GM12878 (cell line): ENCODE results near the gene EBPL. TPM values are rescaled to one million over a fixed set of nuclear protein-coding genes. Genes with fewer than 3 reads are reported as not detected.

Experiments
- ATAC-seq: fragments of 200-7000 bp; cut with Tn5 transposase; 3 replicates; pipeline ENCODE4 v1.9.1; 2020; ENCODE audit warnings: mild to moderate bottlenecking, moderate library complexity
- BruUV-seq: library from RNA; stranded (reverse); fragments of 400-500 nt; replicated peaks from 2 replicates; lab custom pipeline; 2021; lab: Mats Ljungman, UMichigan
- CTCF ChIA-PET: fragments of 300-600 bp; sonication (Branson Sonifier 250); formaldehyde crosslinking; extraction: SDS; loops from one replicate; lab custom pipeline; 2021; ENCODE audit warnings: inconsistent platforms; lab: Yijun Ruan, JAX
- POLR2A ChIA-PET: fragments of 350-600 bp; formaldehyde crosslinking; extraction: SDS; loops from one replicate; lab custom pipeline; 2021; ENCODE audit warnings: inconsistent platforms; lab: Charles Lee
- RAD21 ChIA-PET: fragments of 300-600 bp; sonication (Branson Sonifier 250); formaldehyde crosslinking; loops from one replicate; lab custom pipeline; 2023; ENCODE audit warnings: antibody characterized with exemption; ENCODE audit not compliant: unreplicated experiment; lab: Charles Lee
- SMC1A ChIA-PET: fragments of 300-600 bp; sonication (Branson Sonifier 250); formaldehyde crosslinking; loops from one replicate; lab custom pipeline; 2023; ENCODE audit not compliant: unreplicated experiment, uncharacterized antibody; lab: Charles Lee
- DNase-seq: peaks from one replicate; pipeline ENCODE4 v3.0.0-alpha.2; 2011; ENCODE audit warnings: low read depth, low spot score
- FAIRE-seq: peaks from 3 replicates; lab custom pipeline; 2011; peaks lifted over from hg19 to GRCh38; lab: Jason Lieb, UNC
- H2AFZ ChIP-seq: 2 replicates; pipeline ENCODE4 v1.6.0; 2011; ENCODE audit warnings: low read depth, low read length, control low read depth; ENCODE audit not compliant: control insufficient read depth
- H3K27ac ChIP-seq: 2 replicates; pipeline ENCODE4 v1.5.1; 2011; ENCODE audit warnings: control low read depth; ENCODE audit not compliant: control insufficient read depth, insufficient read depth
- H3K27me3 ChIP-seq, 2 experiments: replicated peaks in 1 of 2; 2 replicates each; pipeline versions ENCODE4 v1.6.0 to v1.6.1; 2011; ENCODE audit warnings: low read length in 1 of 2; ENCODE audit not compliant: control insufficient read depth in 2 of 2, insufficient read depth in 2 of 2
- H3K36me3 ChIP-seq, 2 experiments: 2 replicates each; pipeline ENCODE4 v1.5.1; 2011; ENCODE audit warnings: low read length in 1 of 2; ENCODE audit not compliant: control insufficient read depth in 2 of 2, insufficient read depth in 2 of 2
- H3K4me1 ChIP-seq: 2 replicates; pipeline ENCODE4 v1.6.1; 2011; ENCODE audit warnings: mild to moderate bottlenecking, low read length, moderate library complexity, mixed read lengths; ENCODE audit not compliant: control insufficient read depth, insufficient read depth
- H3K4me2 ChIP-seq: 2 replicates; pipeline ENCODE4 v1.6.0; 2011; ENCODE audit warnings: control low read depth; ENCODE audit not compliant: control insufficient read depth, insufficient read depth
- H3K4me3 ChIP-seq: fragments of 200-600 bp; sonication (generic); 2 replicates; pipeline ENCODE4 v1.5.1; 2016
- H3K79me2 ChIP-seq: 2 replicates; pipeline ENCODE4 v1.6.0; 2011; ENCODE audit warnings: low read length; ENCODE audit not compliant: control insufficient read depth, insufficient read depth
- H3K9ac ChIP-seq: 2 replicates; pipeline ENCODE4 v1.8.0; 2011; ENCODE audit warnings: low read length, control low read depth, mixed read lengths; ENCODE audit not compliant: control insufficient read depth, insufficient read depth
- H3K9me3 ChIP-seq: replicated peaks from 3 replicates; pipeline ENCODE4 v1.5.1; 2011; ENCODE audit warnings: mild to moderate bottlenecking, low read length; ENCODE audit not compliant: control insufficient read depth, insufficient read depth
- H4K20me1 ChIP-seq: 2 replicates; pipeline ENCODE4 v1.6.0; 2011; ENCODE audit not compliant: control insufficient read depth, insufficient read depth
- CHD2 ChIP-seq: IDR thresholded peaks from 2 replicates; pipeline ENCODE4 v1.6.1; 2011; ENCODE audit warnings: low read depth, low read length, improper control_type of control experiment, borderline replicate concordance
- CHD4 ChIP-seq: fragments of 200-600 bp; sonication (generic); IDR thresholded peaks from 2 replicates; pipeline ENCODE4 v1.6.1; 2016; ENCODE audit warnings: mild to moderate bottlenecking
- CREB1 ChIP-seq: IDR thresholded peaks from 2 replicates; pipeline ENCODE4 v1.6.1; 2012; ENCODE audit warnings: low read depth, mild to moderate bottlenecking, inconsistent platforms
- E2F4 ChIP-seq: IDR thresholded peaks from 2 replicates; pipeline ENCODE4 v1.6.1; 2012; ENCODE audit warnings: low read depth, low read length, improper control_type of control experiment
- FOS ChIP-seq: IDR thresholded peaks from 3 replicates; pipeline ENCODE4 v1.6.1; 2011; ENCODE audit warnings: borderline replicate concordance; ENCODE audit not compliant: insufficient read length; ENCODE audit errors: extremely low read depth
- GABPA ChIP-seq: IDR thresholded peaks from 2 replicates; pipeline ENCODE4 v1.6.1; 2014; ENCODE audit warnings: antibody characterized with exemption, low read depth, mild to moderate bottlenecking, inconsistent platforms
- KDM1A ChIP-seq: fragments of 200-600 bp; sonication (generic); IDR thresholded peaks from 2 replicates; pipeline ENCODE4 v1.6.1; 2016; ENCODE audit warnings: borderline replicate concordance
- NFYA ChIP-seq: IDR thresholded peaks from 2 replicates; pipeline ENCODE4 v1.6.1; 2011; ENCODE audit warnings: low read depth, mild to moderate bottlenecking, low read length, improper control_type of control experiment, borderline replicate concordance
- PKNOX1 ChIP-seq: fragments of 450-650 bp; IDR thresholded peaks from 2 replicates; pipeline ENCODE4 v1.6.1; 2016; ENCODE audit warnings: mild to moderate bottlenecking
- USF1 ChIP-seq: IDR thresholded peaks from 2 replicates; pipeline ENCODE4 v1.6.1; 2011; ENCODE audit warnings: borderline replicate concordance, low read depth, mild to moderate bottlenecking, moderate library complexity, mixed read lengths, low read length; ENCODE audit not compliant: insufficient read depth; ENCODE audit errors: extremely low read length
- WRNIP1 ChIP-seq: IDR thresholded peaks from 2 replicates; pipeline ENCODE4 v1.6.1; 2011; ENCODE audit warnings: low read depth, low read length, improper control_type of control experiment, borderline replicate concordance
- ZBTB40 ChIP-seq: fragments of 450-650 bp; IDR thresholded peaks from 2 replicates; pipeline ENCODE4 v1.6.1; 2016; ENCODE audit warnings: mild to moderate bottlenecking, moderate library complexity, borderline replicate concordance
- ZNF274 ChIP-seq: IDR thresholded peaks from one replicate; pipeline ENCODE4 v1.8.0; 2011; ENCODE audit not compliant: insufficient read length, insufficient read depth
- ZSCAN29 ChIP-seq: fragments of 450-650 bp; IDR thresholded peaks from 2 replicates; pipeline ENCODE4 v1.6.1; 2017; ENCODE audit warnings: mild to moderate bottlenecking, moderate library complexity
- WGBS: methylation state at CpG from one replicate; pipeline ENCODE4 v1.1.6; 2016; ENCODE audit warnings: low lambda C conversion rate; ENCODE audit not compliant: insufficient replicate concordance, insufficient coverage; ENCODE audit errors: missing lambda C conversion rate; 5-methylcytosine and 5-hydroxymethylcytosine counted together
- in situ Hi-C: fragments of 300-500 bp; cut with MboI; formaldehyde crosslinking; loops from 9 replicates; pipeline ENCODE4 v1.14.3; 2018; ENCODE audit warnings: mixed read lengths
- intact Hi-C: fragments of 100-400 bp; cut with micrococcal nuclease; formaldehyde crosslinking; loops from one replicate; pipeline ENCODE4 v1.14.2; 2022; ENCODE audit not compliant: unreplicated experiment
- polyA plus RNA-seq, 11 experiments: library from polyadenylated mRNA; depleted of rRNA in 4 of 11; unstranded in 6 of 11; stranded (reverse) in 5 of 11; fragments of >200 nt; fragmentation: Nextera tagmentation in 4 of 11; fragmentation: Illumina TruSeq in 1 of 11; extraction: Ambion mirVana in 4 of 11; extraction: Trizol in 1 of 11; gene quantifications; 1 replicate in 1 of 11; 2 replicates in 10 of 11; pipeline versions ENCODE4 v1.2.1 to v1.2.3, GENCODE V29; 2011 to 2016; ENCODE audit warnings: inconsistent platforms in 2 of 11, missing spikeins in 2 of 11, low read depth in 1 of 11
- total RNA-seq, 4 experiments: library from RNA; depleted of rRNA in 3 of 4; stranded (reverse); fragments of >200 nt in 3 of 4; fragmentation: Illumina TruSeq in 1 of 4; extraction: Trizol in 1 of 4; gene quantifications; 2 replicates each; pipeline versions ENCODE4 v1.2.1 to v1.2.3, GENCODE V29; 2013 to 2021

EBPL gene
- total and polyA plus RNA-seq, 10 of the 15 experiments (the other 5 are each of a cell fraction or from before 2014, with no cell fraction given) = 6.2 to 72.8 (median 43.5) TPM

GRCh38 chr13:49616676-49617065 lies 74.6 kb downstream of the EBPL start (continued):
- no peak for TF ChIP-seq ZBTB40
- no peak for TF ChIP-seq NFYA
- no peak for TF ChIP-seq CHD4
- no peak for TF ChIP-seq ZNF274
- no peak for TF ChIP-seq ZSCAN29
- no peak for TF ChIP-seq WRNIP1

- ChIA-PET RAD21 (no interaction called here), POLR2A (interaction anchor here (0.6 to 1.3 kb wide), 2 partner anchors 177 to 1031 kb away, joined by 4 read pairs; no protein-coding TSS in a partner anchor), CTCF (interaction anchor here (1.3 to 1.6 kb wide), 3 partner anchors 8 to 315 kb away, joined by 4 to 8 read pairs (median 4); no protein-coding TSS in a partner anchor), SMC1A (interaction anchor here (0.8 to 1.2 kb wide), 2 partner anchors 9 to 161 kb away, joined by 4 to 5 read pairs; no protein-coding TSS in a partner anchor)
- in situ Hi-C loops (no loop called here), intact Hi-C loops (no loop called here)
- Histone ChIP-seq H3K27ac (no peak overlapping the region), H3K27me3 (no peaks in the 10 kb centered on the region), H3K79me2 (no peaks in the 10 kb centered on the region), H3K36me3 (no peaks in the 10 kb centered on the region), H3K4me2 (no peak overlapping the region), H2AFZ (no peak overlapping the region), H3K4me3 (no peak overlapping the region), H3K9me3 (no peaks in the 10 kb centered on the region), H3K9ac (no peak overlapping the region), H4K20me1 (no peaks in the 10 kb centered on the region), H3K4me1 (no peaks in the 10 kb centered on the region)
- WGBS = 69% methylated on average over 8 of the region's 8 CpGs
- FAIRE-seq (no peak), DNase-seq (no peak), ATAC-seq (no peak)
- BruUV-seq = no TSS peak
- TF ChIP-seq CHD2 = no peak
- no peak for TF ChIP-seq PKNOX1
- TF ChIP-seq ZSCAN29 = no peak
- no peak for TF ChIP-seq USF1
- TF ChIP-seq E2F4 = no peak
- no peak for TF ChIP-seq CHD4
- no peak for TF ChIP-seq FOS
- no peak for TF ChIP-seq GABPA
- no peak for TF ChIP-seq CREB1
- TF ChIP-seq KDM1A = no peak
Observed at GRCh38 chr13:49615836-49616675, 75.2 kb downstream of the EBPL start.
